Activated CD4-positive, alpha-beta T cell treated with anti-CD3 and anti-CD28 coated beads for 24 hours (primary cell): ENCODE results near the gene FLNA.
"Not testable (repeated sequence)": the region's sequence is repeated elsewhere in the genome, so short reads cannot be mapped to it uniquely, and the experiment has no call there.

ENCODE experiments used
- DNase-seq, 2 donors: peaks; one replicate each; pipeline ENCODE4 v3.0.0-alpha.2; 2020; ENCODE audit warnings: low read depth in 2 of 2

The FLNA gene

DNA sequence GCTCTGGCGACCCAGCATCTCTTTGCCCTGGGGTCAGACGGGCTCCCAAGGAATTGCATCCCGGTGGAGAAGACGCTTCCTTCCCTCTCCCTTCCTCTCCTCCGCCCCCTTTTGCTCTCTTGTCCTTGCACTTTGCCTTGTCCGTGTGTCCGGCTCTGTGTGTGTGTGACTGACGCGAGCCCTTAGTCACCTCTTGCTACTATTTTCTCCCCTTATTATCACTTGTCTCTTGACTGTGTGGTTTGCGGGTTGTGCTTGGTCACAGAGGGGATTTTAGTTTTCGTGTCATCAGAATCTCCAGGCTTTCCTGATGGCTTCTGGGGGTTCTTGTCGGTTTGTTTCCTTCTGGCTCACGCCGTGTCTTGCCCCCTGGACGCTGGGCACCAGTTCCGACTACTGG, 31.4 kb downstream of the FLNA start:
- not testable (repeated sequence) for DNase-seq

DNA sequence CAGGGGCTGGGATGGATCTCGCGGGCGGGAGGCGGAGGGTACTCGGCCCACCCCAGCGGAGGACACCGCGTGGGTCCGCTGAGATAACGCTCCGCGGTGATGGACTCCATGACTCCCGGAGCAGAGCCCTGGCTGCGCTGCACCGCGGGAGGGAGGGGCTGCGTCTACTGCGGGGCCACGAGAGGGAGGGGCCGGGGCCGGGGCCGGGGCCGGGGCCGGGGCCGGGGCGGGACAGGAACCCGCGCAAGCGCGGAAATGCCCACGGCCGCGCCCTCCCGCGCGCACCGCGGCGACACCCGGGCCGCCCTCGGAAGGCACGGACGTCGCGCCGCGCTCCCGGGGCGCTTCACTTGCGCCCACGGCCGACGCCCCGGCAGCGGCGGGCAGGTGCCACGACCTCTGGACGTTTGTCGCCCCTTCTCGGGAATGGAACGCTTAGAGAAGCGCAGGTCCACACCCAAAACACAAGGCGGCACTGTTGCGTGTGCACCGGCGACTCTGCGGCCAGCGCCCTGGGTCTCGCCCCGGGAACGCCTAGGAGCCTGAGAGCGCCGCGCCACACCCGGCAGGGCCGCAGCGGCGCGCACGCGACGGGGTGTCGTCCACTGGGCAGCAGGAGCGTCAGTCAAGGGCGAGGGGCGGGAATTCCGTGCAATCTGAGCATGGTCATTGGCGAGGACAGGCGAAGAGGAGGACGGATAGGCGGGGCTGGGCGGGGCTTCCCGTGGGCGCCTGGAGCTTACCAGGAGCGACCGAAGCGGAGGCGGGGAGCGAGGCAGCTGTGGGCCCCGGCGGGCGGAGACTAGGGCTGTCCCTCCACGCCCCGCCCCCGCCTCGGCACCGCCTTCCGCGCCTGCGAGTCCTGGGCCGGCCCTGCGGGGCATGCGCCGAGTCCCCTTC, 32.8 kb downstream of the FLNA start:
- not testable (repeated sequence) for DNase-seq

DNA sequence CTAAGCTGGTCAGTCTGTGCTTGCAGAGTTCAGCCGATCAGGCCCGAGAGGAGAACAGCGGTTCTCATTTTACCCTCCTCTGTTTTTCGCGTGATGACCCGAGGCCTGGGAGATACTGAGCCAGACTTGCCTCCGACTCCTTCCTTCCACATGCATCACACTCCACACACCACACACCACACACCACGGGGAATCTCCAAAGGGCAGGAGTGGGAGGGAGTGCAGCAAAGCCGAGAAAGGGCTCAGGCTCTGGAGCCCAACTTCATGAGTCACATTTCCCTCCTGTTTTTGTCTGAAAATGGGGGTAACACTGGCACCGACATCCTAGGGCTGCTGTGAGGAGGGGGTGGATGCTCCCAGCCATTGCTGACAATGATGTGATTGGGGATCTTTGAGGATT, 39.9 kb downstream of the FLNA start:
- no peak for DNase-seq

DNA sequence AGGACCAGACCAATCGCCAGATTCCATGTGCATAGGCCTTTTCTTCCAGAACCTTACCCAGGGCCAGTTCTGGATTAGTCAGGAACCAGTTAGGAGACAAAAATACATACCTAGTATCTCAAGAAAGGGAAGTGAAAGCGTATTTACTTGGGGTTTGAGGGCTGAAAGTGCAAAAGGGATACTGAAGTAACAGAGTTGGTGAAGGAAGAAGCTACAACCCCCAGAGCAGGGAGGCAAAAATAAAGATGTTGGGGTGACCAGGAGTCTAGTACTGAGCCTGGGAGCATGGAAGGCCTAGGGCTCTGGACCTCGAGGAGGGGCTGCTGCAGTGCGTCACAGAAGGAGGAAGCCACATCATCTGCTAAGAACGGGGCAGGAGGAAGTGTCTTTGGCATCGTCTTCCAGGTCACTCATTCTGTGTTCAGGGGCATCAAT, 40.6 kb downstream of the FLNA start:
- no peak for DNase-seq

DNA sequence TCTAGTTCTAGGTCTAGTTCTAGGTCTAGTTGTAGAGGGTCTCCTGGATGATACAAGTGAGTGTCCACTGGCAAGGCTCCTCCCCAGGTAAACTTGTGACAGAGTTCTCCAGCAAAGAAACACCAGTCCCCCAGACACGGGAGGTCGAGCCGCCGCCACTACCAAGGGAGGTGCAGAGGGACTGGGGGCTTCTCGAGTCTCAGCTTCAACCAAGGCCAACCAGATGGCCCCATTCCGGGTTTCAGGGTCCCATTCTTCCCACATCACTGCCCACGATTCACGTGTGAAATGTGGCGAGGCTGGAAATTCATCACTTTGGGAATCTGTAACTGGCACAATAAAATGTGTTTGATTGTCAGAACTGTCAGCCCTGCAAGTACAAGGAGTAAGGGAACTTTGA, 41.3 kb downstream of the FLNA start:
- DNase-seq = no peak

GRCh38 chrX:154332561-154332960, 41.9 kb downstream of the FLNA start:
- no peak for DNase-seq

- DNase-seq = no peak
These were observed 45.1 kb downstream of the FLNA start for GRCh38 chrX:154329294-154329693.

GRCh38 chrX:154328646-154329045, 45.8 kb downstream of the FLNA start:
- DNase-seq = no peak

GRCh38 chrX:154327038-154327820, 47.2 kb downstream of the FLNA start:
- DNase-seq = no peak

DNA sequence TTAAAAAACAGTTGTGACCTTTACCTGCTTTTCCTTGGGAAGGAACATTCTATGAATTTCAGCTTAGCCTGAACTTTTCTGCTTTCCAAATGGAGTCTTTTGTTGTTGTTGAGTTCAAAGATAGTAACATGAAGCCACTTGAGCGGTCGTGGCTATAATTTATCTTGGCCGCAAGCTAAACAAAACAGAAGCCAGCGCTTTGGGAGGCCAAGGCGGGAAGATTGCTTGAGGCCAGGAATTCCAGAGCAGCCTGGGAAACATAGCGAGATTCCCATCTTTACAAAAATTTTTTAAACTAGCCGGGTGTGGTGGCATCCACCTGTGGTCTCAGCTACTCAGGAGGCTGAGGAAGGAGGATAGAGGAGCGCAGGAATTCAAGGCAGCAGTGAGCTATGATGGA, 48.9 kb downstream of the FLNA start:
- DNase-seq = no peak

DNA sequence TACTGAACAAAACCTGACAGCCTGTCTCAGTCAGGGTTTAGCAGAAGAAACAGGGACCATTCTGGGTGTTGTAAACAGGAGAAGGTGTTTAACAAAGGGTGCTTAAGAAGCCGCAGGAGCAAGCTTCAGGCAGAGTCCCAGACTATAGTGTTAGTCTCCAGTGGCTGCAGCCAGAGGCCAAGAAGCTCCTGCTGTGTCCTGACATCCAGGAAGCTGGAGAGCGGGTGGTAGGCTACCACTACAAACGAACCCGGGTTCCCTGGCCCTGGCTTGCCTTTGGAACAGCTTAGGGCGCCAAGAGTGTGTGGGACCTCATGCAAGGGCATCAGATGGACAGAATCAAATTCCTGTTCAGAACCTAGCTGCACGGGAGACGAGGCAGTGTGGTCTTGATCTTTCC, 50.9 kb downstream of the FLNA start:
- no peak for DNase-seq

GRCh38 chrX:154322890-154323289, 51.5 kb downstream of the FLNA start:
- no peak for DNase-seq

DNA sequence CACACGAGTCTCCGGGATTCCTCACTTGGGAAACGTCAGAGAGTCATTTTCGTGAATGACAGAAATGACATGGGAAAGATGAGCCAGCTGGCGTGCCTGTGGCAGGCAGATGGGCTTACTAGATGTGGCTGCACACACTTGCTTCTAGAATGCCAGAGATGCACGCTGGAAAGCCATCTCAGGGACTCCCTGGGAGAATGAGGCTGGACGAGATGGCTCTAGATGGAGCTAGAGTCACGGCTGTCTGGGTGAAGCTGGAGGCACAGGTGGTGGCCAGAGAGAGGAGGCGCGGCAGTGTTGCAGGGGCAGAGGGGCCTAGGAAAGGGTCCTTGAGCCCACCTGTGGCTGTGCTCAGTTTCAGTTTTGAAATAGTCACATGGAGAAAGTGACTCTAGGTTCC, 52.8 kb downstream of the FLNA start:
- DNase-seq = no peak

GRCh38 chrX:154321152-154321551, 53.3 kb downstream of the FLNA start:
- no peak for DNase-seq

GRCh38 chrX:154320406-154320805, 54.0 kb downstream of the FLNA start:
- DNase-seq = no peak

DNA sequence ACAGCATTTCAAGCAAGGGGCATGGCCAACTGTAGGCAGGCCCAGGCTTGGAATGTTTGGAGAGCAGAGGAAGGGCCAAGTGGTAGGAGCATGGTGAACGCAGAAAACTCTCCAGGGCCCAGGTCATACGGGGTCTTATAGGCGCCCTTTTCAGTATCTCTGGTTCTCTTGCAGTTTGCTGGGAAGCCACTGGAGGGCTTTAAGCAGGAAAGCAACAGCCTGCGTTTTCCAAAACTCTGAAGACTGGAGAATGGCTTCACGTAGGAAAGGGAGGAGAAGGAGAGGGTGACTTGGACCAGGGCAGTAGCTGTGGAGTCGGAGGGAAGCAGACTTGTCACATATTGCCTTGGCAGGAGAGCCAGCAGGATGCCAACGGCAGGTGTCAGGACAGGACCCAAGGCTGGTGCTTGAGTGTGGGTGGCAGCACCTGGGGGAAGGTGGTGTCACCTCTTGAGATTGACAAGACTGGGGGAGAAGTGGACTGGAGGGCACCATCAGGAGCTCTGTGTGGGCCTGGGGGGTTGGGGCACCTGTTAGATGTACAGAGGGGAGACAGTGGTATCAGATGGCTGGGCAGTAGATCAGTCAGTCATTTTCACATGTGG, 56.9 kb downstream of the FLNA start:
- DNase-seq = no peak

DNA sequence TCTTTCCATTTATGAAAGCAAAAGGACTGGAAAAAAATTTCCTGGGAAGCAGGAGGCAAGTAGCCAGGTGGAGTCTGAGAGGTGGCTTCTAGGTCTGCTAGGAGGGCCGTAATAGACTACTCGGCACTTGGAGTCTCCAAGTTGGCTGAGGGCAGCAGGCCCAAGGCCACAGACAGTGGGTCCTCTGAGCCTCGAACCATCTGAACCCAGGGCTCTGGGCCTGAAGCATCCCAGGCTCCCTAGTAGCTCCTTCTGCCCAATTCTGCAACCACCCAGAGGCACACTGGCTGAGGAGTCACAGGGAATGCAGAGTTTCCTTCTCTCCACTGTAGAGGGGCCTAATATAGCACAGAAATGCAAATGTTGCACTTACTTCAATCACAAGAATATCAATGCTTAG, 59.0 kb downstream of the FLNA start:
- DNase-seq = no peak

- no peak for DNase-seq
These were observed 61.3 kb downstream of the FLNA start for GRCh38 chrX:154313147-154313546.

GRCh38 chrX:154312116-154312515, 62.3 kb downstream of the FLNA start:
- DNase-seq = no peak

GRCh38 chrX:154310616-154311536, 63.6 kb downstream of the FLNA start:
- DNase-seq = no peak

DNA sequence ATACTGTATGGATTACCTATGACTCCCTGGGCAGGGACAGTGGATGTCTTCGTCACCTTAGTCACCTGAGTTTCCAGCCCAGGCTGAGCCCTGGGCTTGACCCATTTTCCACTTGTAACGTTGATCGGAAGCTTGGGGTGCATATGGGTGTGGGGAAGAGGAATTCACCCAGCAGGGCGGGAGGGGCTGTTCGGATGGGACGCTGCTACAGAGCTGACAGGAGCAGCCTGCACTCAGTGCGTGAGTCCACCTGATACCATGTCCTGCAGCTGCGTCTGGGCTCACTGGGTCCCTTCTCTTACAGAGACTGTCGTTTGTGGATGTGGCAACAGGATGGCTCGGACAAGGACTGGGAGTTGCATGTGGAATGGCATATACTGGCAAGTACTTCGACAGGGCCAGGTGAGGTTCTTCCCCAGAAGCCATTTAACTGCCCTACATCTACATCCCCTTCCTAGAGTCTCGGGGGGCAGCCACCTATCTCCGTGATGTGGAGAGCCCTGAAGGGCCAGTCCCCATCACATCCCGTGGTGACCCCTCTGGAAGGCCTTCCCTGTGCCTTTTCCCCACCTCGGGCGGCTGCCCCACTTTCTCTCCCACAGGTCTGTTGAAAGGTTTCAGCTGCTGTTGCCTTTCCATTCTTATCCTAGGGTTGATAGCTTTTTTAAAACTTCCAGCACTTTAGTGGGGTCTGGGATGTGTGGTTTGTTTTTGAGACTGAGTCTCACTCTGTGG, 65.2 kb downstream of the FLNA start:
- DNase-seq = no peak
